AG09309 (cell line): ENCODE results near the gene COPG2.
A peak's percentile ranks its signal among the peaks of the same experiment; 100 is the strongest.

ENCODE experiments used
- DNase-seq: peaks from one replicate; pipeline ENCODE4 v3.0.0-alpha.2; 2010; ENCODE audit warnings: low read depth
- H3K4me3 ChIP-seq: 2 replicates; pipeline ENCODE4 v1.5.1; 2011; ENCODE audit warnings: mild to moderate bottlenecking, low read depth, low read length, moderate library complexity; ENCODE audit not compliant: control insufficient read depth
- CTCF ChIP-seq: IDR thresholded peaks from 2 replicates; pipeline ENCODE4 v1.5.1; 2011; ENCODE audit warnings: mild to moderate bottlenecking, low read depth, low read length, inconsistent platforms; ENCODE audit not compliant: insufficient read depth, control insufficient read depth; ENCODE audit errors: missing control alignments

Gene COPG2

DNA sequence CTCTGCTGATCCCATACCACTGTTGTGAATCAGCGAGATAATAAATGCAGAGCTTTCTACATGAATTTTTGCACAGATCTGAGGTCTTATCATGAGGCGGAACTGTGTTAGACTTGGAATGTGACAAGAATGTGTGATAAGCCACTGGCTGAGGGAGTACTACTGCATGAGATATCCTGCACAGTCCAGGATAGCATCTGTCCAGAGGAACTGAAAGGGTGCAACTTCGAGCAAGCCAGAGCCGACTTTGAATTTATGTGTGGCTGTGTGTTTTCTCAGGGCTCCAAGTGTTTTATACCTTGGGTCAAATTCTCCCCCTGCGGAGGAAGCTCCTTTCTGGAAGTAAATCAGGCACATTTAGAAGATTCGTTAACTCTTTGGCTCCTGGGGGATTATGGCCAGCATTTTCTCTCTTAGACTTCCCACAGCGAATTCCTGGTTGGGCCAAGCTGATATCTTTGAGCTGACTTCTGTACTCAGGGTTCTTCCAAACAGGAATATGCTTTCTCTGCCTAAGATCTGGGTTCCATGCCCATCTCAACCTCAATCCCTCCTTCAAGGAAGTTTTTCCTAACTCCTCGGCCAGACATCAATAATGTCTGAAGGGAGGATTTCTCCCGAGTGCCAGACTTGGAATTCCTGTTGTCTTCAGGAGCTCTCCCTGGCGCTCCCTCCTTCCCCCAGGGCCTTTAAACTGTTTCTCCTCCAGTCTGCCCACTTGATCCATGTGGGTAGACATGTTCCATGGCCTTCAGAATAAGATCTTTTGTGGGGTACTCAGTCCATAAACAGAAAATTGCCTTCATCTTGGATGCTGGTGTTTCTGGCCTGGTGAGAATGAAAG lies 179.2 kb downstream of the COPG2 start:
- TF ChIP-seq CTCF: no peak
- DNase-seq: no peak
- H3K4me3 ChIP-seq: no peak overlapping the region

DNA sequence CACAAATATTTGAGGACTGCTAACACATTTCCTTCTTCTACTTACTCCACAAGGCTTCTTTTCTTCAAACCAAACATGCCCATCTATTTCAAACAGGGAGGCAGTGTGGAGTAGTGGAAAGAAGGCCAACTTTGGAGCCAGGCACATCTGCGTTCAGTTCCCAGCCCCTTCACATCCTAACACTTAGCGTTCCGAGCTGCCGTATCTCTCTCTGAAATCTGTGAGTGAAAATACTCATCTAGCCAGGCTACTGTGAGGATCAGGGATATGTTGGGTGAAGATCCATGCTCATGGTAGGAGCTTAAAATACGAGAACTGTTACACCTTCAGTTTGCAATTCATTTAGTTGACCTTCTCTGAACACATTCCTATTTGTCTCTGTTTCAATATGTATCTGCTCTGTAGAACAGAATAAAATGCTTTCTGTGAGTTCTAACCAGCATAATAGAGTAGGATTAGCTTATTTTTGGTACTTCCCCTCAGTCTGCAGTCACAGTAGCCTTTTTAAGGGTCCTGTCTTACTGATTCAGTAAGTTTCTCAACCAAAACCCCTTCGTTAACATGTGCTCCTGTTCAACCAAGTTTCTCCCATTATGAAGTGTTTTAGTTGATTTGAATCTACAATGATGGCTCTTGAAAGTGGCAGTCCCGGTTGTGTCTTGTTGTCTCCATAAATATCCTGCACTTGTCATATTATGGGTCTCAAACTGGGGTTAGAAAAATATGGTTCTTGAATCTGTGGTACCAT lies 180.0 kb downstream of the COPG2 start:
- no peak overlapping the region for H3K4me3 ChIP-seq
- no peak for DNase-seq
- no peak for TF ChIP-seq CTCF

- H3K4me3 ChIP-seq: no peak overlapping the region
- TF ChIP-seq CTCF: no peak
- DNase-seq: no peak
Measured at GRCh38 chr7:130486954-130487436, 181.6 kb downstream of the COPG2 start.

DNA sequence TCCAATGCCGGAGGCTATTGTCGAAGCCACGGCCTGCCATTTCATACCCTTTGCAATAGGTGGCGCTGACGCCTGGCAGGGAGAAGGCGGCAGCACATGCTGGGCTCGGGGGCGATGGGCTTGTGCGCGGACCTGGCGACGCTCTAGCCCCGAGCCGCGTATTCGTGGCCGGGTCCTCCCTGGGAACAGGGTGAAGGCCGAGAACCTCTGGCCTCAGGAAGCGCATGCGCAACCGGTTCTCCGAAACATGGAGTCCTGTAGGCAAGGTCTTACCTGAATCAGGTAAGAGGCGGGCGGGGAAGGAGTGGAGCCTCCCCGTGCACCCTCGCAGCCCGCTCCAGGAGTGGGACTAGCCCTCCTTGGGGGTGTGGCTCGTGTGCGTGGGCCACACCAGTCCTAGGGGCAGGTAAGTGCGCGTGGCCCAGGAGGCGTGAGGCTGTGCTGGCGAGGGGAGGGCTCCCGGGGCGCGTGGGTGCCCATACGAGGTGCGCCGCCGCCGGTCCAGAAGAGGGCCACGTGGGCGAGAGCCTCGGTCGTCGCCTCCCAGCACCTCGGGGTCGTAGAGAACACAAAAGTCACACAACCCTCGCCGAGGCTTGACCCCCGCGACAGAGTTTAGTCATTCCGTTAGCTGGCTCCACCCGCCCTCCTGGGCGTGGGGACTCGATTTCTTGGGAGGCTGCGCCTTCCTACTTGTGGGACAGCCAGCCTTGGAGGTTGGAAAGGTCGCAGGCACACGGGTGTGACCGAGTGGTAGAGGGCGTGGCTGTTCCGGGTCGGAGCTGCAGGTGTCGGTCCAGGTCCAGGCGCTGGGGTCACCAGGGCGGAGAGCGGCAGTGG lies 182.2 kb downstream of the COPG2 start:
- no peak overlapping the region for H3K4me3 ChIP-seq
- TF ChIP-seq CTCF: peak; percentile 5
- no peak for DNase-seq

- no peak overlapping the region for H3K4me3 ChIP-seq
- DNase-seq: no peak
- TF ChIP-seq CTCF: no peak
Measured at GRCh38 chr7:130485734-130486113, 182.8 kb downstream of the COPG2 start.

DNA sequence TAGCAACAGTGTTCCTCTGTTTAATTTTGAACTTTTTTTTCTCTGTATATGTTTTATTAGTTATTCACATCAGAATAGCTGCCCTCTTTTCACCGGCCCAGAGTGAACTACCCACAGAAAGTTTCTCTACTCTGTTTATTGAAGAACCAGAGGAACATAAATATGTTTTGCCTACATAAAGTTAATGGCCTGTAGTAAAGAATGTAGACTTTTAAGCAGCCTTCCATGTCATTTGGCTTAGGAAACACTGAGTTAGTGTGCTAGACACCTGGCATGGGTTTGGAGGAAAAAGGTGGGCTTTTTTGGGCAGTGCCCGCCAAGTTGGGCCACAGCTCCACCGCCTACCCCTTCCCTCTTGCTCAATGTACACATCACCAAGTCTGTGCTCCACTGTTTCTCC lies 185.5 kb downstream of the COPG2 start:
- no peak overlapping the region for H3K4me3 ChIP-seq
- TF ChIP-seq CTCF: no peak
- no peak for DNase-seq
